22Rv1 (cell line): Measurements from ENCODE around the gene TPK1.
"Not testable (repeated sequence)": the region's sequence is repeated elsewhere in the genome, so short reads cannot be mapped to it uniquely, and the experiment has no call there.

ENCODE experiments used
- H3K27ac ChIP-seq: fragments of 450-650 bp; 2 replicates; pipeline ENCODE4 v1.5.1; 2017
- ZFX ChIP-seq: fragments of 450-650 bp; IDR thresholded peaks from 2 replicates; pipeline ENCODE4 v1.6.1; 2017; ENCODE audit warnings: antibody characterized with exemption, borderline replicate concordance
- TF ChIP-seq, protein P1 (sequence below): fragments of 450-650 bp; IDR thresholded peaks from 2 replicates; pipeline ENCODE4 v1.5.1; 2017; ENCODE audit warnings: mild to moderate bottlenecking

Gene TPK1

DNA sequence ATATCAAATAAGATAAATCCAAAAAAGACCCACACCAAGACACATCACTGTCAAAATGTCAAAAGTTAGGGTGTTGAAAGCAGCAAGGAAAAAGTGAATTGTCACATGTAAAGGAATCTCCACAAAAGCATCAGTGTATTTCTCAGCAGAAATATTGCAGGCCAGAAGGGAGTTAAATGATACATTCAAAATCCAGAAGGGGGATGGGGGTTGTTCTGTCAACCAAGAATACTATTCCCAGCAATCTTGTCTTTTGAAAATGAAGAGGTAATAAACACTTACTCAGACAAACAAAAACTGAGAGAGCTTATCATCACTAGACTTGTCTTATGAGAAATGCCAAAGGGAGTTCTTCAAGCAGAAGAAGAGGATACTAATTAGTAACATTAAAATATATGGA, 241.3 kb downstream of the TPK1 start:
- no peak overlapping the region for H3K27ac ChIP-seq
- TF ChIP-seq, protein P1, sequence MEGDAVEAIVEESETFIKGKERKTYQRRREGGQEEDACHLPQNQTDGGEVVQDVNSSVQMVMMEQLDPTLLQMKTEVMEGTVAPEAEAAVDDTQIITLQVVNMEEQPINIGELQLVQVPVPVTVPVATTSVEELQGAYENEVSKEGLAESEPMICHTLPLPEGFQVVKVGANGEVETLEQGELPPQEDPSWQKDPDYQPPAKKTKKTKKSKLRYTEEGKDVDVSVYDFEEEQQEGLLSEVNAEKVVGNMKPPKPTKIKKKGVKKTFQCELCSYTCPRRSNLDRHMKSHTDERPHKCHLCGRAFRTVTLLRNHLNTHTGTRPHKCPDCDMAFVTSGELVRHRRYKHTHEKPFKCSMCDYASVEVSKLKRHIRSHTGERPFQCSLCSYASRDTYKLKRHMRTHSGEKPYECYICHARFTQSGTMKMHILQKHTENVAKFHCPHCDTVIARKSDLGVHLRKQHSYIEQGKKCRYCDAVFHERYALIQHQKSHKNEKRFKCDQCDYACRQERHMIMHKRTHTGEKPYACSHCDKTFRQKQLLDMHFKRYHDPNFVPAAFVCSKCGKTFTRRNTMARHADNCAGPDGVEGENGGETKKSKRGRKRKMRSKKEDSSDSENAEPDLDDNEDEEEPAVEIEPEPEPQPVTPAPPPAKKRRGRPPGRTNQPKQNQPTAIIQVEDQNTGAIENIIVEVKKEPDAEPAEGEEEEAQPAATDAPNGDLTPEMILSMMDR, result no peak

DNA sequence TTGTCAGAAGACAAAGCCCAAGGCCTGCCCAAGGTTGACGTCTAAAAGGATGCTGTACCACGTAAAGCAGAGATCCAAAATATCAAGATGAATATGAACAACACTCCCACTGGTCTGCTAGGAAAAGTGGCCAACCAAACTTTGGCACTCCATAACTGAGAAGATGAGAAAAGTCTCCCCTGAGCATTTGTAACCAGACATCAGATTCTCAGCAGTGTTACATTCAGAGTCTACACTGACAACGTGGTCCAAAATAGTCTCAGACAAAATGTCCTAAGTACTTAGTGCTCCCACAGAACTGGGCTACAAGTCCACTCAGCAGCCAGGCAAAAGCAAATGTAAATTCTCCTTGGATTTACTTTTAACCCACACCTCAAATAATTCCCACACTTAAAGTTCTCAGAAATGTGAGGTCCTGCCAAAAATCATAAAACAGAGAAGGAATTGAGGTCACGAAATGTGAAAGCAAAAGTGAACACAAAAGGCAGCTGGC, 247.2 kb downstream of the TPK1 start:
- H3K27ac ChIP-seq, result no peak overlapping the region
- TF ChIP-seq, protein P1, result no peak
- no peak for TF ChIP-seq ZFX

DNA sequence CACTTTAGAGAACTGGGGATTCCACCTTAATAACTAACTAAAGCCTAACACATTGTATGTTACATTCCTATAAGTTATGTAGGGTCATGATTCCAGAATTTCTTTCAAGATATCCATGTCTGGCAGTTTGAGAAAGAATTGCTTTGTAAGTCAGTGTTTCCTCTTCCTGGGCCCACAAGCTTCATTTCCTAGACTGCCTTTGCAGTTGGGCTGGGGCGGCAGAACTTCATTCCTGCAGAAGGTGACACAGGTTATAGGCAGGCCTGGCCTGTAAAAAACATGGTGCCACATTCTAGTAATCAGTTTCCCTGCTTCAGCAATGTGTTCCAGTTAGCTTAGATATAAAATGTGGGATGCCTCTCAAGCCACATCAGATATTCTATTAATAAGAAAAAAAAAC, 248.2 kb downstream of the TPK1 start:
- no peak overlapping the region for H3K27ac ChIP-seq
- TF ChIP-seq, protein P1, result no peak
- TF ChIP-seq ZFX, result no peak

DNA sequence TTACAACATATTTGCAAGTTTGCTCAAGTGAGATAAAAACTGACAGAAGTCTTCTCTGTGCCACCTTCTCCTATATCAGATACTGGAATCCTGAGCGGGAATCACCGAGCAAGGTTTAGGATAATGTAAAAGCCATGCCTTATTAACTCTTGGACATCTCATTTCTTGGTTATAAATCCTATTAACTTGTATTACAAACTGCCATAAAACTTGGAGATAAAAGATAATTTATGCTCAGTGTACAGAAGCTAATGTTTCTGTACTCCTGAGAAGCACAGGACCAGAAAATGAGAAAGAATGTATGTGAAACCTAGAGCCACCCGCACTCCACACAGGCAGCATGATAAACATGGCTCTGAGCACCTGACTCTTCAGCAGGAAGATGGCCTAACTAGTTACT, 251.1 kb downstream of the TPK1 start:
- no peak for TF ChIP-seq ZFX
- TF ChIP-seq, protein P1, result no peak
- no peak overlapping the region for H3K27ac ChIP-seq

DNA sequence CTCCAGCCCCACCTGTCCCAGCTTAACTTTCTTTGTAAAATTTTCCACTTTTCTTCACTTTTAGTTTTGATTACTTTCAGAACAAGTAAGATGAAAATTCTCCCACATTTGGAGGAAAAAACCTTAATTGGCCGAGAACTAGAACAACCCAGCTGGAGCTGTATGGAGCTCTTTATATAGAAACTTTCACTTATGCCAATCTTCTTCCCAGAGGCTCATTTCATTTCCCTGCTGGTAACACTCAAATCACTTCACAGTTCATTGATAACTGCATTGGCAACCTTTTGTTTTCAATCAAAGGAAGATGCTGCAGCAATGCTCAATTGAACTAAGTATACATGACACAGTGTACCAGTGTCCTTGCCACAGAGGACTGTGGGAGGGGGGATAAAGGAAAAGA, 256.2 kb downstream of the TPK1 start:
- TF ChIP-seq, protein P1, result no peak
- TF ChIP-seq ZFX, result no peak
- H3K27ac ChIP-seq, result no peak overlapping the region

DNA sequence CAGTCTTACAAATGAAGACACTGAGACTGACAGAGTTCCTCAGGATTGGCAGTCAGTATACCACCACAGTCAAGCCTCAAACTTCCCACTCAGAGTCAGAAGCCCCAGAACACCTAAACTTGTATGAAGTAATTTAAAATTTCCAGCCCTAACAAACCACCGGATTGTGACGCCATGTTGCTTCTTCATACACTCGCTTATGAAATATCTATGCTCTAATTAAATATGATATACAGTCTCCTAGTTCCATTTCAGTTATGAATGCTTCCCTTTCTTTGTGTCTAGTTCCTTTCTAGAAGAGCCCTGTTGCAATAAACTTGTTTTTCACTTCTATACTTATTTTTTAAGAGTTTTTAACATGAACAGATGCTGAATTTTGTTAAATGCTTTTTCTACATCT, 260.4 kb downstream of the TPK1 start:
- H3K27ac ChIP-seq, result no peak overlapping the region
- TF ChIP-seq, protein P1, result no peak
- no peak for TF ChIP-seq ZFX

DNA sequence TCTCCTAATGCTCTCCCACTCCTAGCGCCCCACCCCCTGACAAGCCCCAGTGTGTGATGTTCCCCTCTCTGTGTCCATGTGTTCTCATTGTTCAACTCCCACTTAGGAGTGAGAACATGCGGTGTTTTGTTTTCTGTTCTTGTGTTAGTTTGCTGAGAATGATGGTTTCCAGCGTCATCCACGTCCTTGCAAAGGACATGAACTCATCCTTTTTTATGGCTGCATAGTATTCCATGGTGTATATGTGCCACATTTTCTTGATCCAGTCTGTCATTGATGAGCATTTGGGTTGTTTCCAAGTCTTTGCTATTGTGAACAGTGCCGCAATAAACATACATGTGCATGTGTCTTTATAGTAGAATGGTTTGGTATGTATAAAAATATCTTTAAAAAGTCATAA, 261.1 kb downstream of the TPK1 start:
- not testable (repeated sequence) for H3K27ac ChIP-seq

DNA sequence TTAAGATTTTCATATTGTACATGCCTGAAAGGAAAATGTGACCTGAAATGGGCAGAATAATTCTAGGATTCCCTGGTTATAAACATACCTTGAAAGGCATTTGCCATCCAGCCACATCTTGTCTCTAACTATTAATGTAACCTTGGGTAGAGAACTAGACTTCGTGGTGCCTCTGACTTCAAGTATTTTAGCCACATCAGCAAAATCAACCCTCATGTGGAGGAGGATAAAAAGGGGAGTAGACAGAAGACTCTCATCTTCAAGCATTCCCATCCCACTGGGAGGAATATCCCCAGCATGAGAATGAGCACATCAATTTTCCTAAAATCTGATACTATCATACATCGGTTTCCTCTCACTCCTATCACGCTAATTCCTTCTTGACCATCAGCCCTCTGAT, 267.6 kb downstream of the TPK1 start:
- TF ChIP-seq, protein P1, result no peak
- no peak for TF ChIP-seq ZFX
- H3K27ac ChIP-seq, result no peak overlapping the region
